Aorta (tissue), 5 donors: ENCODE results near the gene KANSL3. TPM values are rescaled to one million over a fixed set of nuclear protein-coding genes. Genes with fewer than 3 reads are reported as not detected.
A peak's percentile ranks its signal among the peaks of the same experiment; 100 is the strongest.

Experiments
- ATAC-seq: fragments of 200-7000 bp; cut with Tn5 transposase; one replicate; pipeline ENCODE4 v1.9.1; 2022; ENCODE audit warnings: moderate library complexity; ENCODE audit not compliant: low FRiP score
- DNase-seq, 2 donors: peaks; one replicate each; pipeline ENCODE4 v3.0.0-alpha.2; 2020
- H3K27ac ChIP-seq, 2 donors: one replicate each; pipeline ENCODE4 v1.5.1; 2013; ENCODE audit warnings: low read length in 2 of 2, mild to moderate bottlenecking in 2 of 2, moderate library complexity in 2 of 2, control low read depth in 1 of 2, inconsistent platforms in 1 of 2, low read depth in 1 of 2
- H3K27me3 ChIP-seq, 2 donors: one replicate each; pipeline ENCODE4 v1.6.1; 2013; ENCODE audit warnings: control low read depth in 1 of 2, low read length in 1 of 2, mild to moderate bottlenecking in 1 of 2, moderate library complexity in 1 of 2; ENCODE audit not compliant: insufficient read depth in 2 of 2, control insufficient read depth in 1 of 2
- H3K36me3 ChIP-seq, 2 donors: one replicate each; pipeline ENCODE4 v1.6.1; 2013; ENCODE audit warnings: control low read depth in 1 of 2, low read length in 1 of 2, mild to moderate bottlenecking in 1 of 2; ENCODE audit not compliant: insufficient read depth in 2 of 2, control insufficient read depth in 1 of 2
- H3K4me1 ChIP-seq, 2 donors: one replicate each; pipeline ENCODE4 v1.6.1; 2013; ENCODE audit warnings: low read length in 2 of 2, control low read depth in 1 of 2, mild to moderate bottlenecking in 1 of 2, moderate library complexity in 1 of 2; ENCODE audit not compliant: insufficient read depth in 2 of 2, control insufficient read depth in 1 of 2
- H3K4me3 ChIP-seq, 2 donors: one replicate each; pipeline ENCODE4 v1.5.1; 2013; ENCODE audit warnings: low read length in 2 of 2, control low read depth in 1 of 2, mild to moderate bottlenecking in 1 of 2
- H3K9me3 ChIP-seq: one replicate; pipeline ENCODE4 v1.6.1; 2013; ENCODE audit warnings: mild to moderate bottlenecking, low read length; ENCODE audit not compliant: control insufficient read depth
- WGBS, 2 donors: extraction: QIAGEN DNeasy Blood & Tissue Kit; methylation state at CpG; one replicate each; pipeline ENCODE4 v1.1.7; 2013; 5-methylcytosine and 5-hydroxymethylcytosine counted together
- intact Hi-C, 2 donors: fragments of 100-400 bp; cut with DNase I; formaldehyde crosslinking; loops; one replicate each; pipeline versions ENCODE4 v1.14.2 to v1.15.0; 2022
- polyA plus RNA-seq, 2 donors: library from polyadenylated mRNA; stranded (reverse); fragments of 200-250 nt; gene quantifications; one replicate each; pipeline ENCODE4 v1.2.3, GENCODE V29; 2013
- total RNA-seq, 2 donors: library from RNA; stranded (reverse); fragmentation: NEBNext Ultra II Directional; extraction: Animal tissue kit (Norgen Biotek cat#: 25700); gene quantifications; one replicate each; pipeline ENCODE4 v1.2.1, GENCODE V29; 2021
- donor health status: healthy with polysubstance abuse.
- donor health status: Bipolar disorder and iron deficiency.
- donor health status: DM: no; HTN: no; CAD: no.
- donor health status: DM: no; HTN: no; CAD: no.
- donor health status: DM: yes; HTN: yes; CAD: no.

The KANSL3 gene
- total and polyA plus RNA-seq, 4 donors = 15.4 to 63.0 (median 40.8) TPM

GRCh38 chr2:96549967-96550786, 87.9 kb downstream of the KANSL3 start:
- peaks cover 0 to 8% of the 10 kb centered on the region in 2 donors for H3K36me3 ChIP-seq
- ATAC-seq (no peak), DNase-seq (peak in 1 of 2 donors; percentile 81)
- no peaks in the 10 kb centered on the region for H3K9me3 ChIP-seq
- H3K4me3 ChIP-seq = no peak overlapping the region
- intact Hi-C loops = loop anchor here in 1 of 2 donors (5.0 kb wide), 2 partner anchors 143 to 212 kb away; partner anchors contain the start of gene CNNM4
- no peaks in the 10 kb centered on the region for H3K27me3 ChIP-seq
- H3K4me1 ChIP-seq = no peaks in the 10 kb centered on the region
- WGBS, 2 donors = 73 to 74% methylated on average over 49 to 61 of the region's 61 CpGs
- H3K27ac ChIP-seq = no peak overlapping the region

GRCh38 chr2:96549466-96549785, 88.7 kb downstream of the KANSL3 start:
- no peaks in the 10 kb centered on the region for H3K4me1 ChIP-seq
- no peaks in the 10 kb centered on the region for H3K27me3 ChIP-seq
- H3K27ac ChIP-seq = no peak overlapping the region
- intact Hi-C loops = no loop called here
- no peak for ATAC-seq
- no peak overlapping the region for H3K4me3 ChIP-seq
- WGBS, 2 donors = 70 to 75% methylated on average over 4 of the region's 4 CpGs
- no peaks in the 10 kb centered on the region for H3K9me3 ChIP-seq
- DNase-seq = peak in 1 of 2 donors; percentile 63
- peaks cover 0 to 8% of the 10 kb centered on the region in 2 donors for H3K36me3 ChIP-seq

GRCh38 chr2:96548558-96549465, 89.3 kb downstream of the KANSL3 start:
- 71 to 73% methylated on average over 20 to 24 of the region's 24 CpGs for WGBS, 2 donors
- H3K4me1 ChIP-seq = no peaks in the 10 kb centered on the region

GRCh38 chr2:96547731-96548171, 90.4 kb downstream of the KANSL3 start:
- Histone ChIP-seq H3K27me3 (no peaks in the 10 kb centered on the region), H3K36me3 (peaks cover 0 to 8% of the 10 kb centered on the region in 2 donors), H3K4me1 (no peaks in the 10 kb centered on the region), H3K27ac (no peak overlapping the region), H3K4me3 (no peak overlapping the region), H3K9me3 (no peaks in the 10 kb centered on the region)
- intact Hi-C loops = no loop called here
- DNase-seq (peak in 1 of 2 donors; percentile 68), ATAC-seq (no peak)
- WGBS, 2 donors = 6% methylated on average over 6 of the region's 6 CpGs

More at GRCh38 chr2:96548558-96549465, 89.3 kb downstream of the KANSL3 start:
- no peak overlapping the region for H3K4me3 ChIP-seq
- peaks cover 0 to 8% of the 10 kb centered on the region in 2 donors for H3K36me3 ChIP-seq
- ATAC-seq = no peak
- no peaks in the 10 kb centered on the region for H3K27me3 ChIP-seq
- DNase-seq = peak in 1 of 2 donors; percentile 61
- intact Hi-C loops = no loop called here
- H3K27ac ChIP-seq = peak overlapping the region in 1 of 2 donors; percentile 18
- no peaks in the 10 kb centered on the region for H3K9me3 ChIP-seq

GRCh38 chr2:96547203-96547641, 90.9 kb downstream of the KANSL3 start:
- intact Hi-C loops = no loop called here
- H3K4me3 ChIP-seq = no peak overlapping the region

GRCh38 chr2:96546797-96547196, 91.3 kb downstream of the KANSL3 start:
- 71 to 74% methylated on average over 8 of the region's 8 CpGs for WGBS, 2 donors
- H3K27ac ChIP-seq = peak overlapping the region in 1 of 2 donors; percentile 22
- intact Hi-C loops = no loop called here
- H3K4me1 ChIP-seq = no peaks in the 10 kb centered on the region
- H3K27me3 ChIP-seq = no peaks in the 10 kb centered on the region
- H3K4me3 ChIP-seq = no peak overlapping the region
- no peaks in the 10 kb centered on the region for H3K9me3 ChIP-seq
- H3K36me3 ChIP-seq = peaks cover 0 to 8% of the 10 kb centered on the region in 2 donors
- no peak for ATAC-seq
- DNase-seq = peak in 1 of 2 donors; percentile 60

More at GRCh38 chr2:96547203-96547641, 90.9 kb downstream of the KANSL3 start:
- WGBS, 2 donors = 78 to 85% methylated on average over 7 of the region's 7 CpGs
- DNase-seq (peak in 1 of 2 donors; percentile 68), ATAC-seq (no peak)
- Histone ChIP-seq H3K9me3 (no peaks in the 10 kb centered on the region), H3K4me1 (no peaks in the 10 kb centered on the region), H3K27me3 (no peaks in the 10 kb centered on the region), H3K27ac (peak overlapping the region in 1 of 2 donors; percentile 5), H3K36me3 (peaks cover 0 to 8% of the 10 kb centered on the region in 2 donors)

GRCh38 chr2:96546321-96546720, 91.8 kb downstream of the KANSL3 start:
- DNase-seq (peak in 1 of 2 donors; percentile 71), ATAC-seq (no peak)
- 90 to 95% methylated on average over 5 of the region's 5 CpGs for WGBS, 2 donors
- Histone ChIP-seq H3K36me3 (peaks cover 0 to 7% of the 10 kb centered on the region in 2 donors), H3K4me1 (no peaks in the 10 kb centered on the region), H3K9me3 (no peaks in the 10 kb centered on the region), H3K27me3 (no peaks in the 10 kb centered on the region), H3K27ac (peak overlapping the region in 1 of 2 donors; percentile 22), H3K4me3 (no peak overlapping the region)
- intact Hi-C loops = no loop called here
